ENCODE measurements around the gene ITGAV.

- TF ChIP-seq CTCF (IDR thresholded peaks at IDR 0.05) (no peak), POLR2A (IDR thresholded peaks at IDR 0.05) (no peak)
These were observed 9.4 kb downstream of the ITGAV start for GRCh38 chr2:186599186-186599778.

Measured in sigmoid colon (tissue), 3 donors.